GM18868 (cell line): ENCODE results near the gene LEFTY1.
"Not testable (repeated sequence)": the region's sequence is repeated elsewhere in the genome, so short reads cannot be mapped to it uniquely, and the experiment has no call there.

Source experiments
- ATAC-seq: cut with Tn5 transposase; IDR thresholded peaks from one replicate; pipeline ENCODE4 v1.9.1; 2021; ENCODE audit warnings: mild to moderate bottlenecking, moderate library complexity; ENCODE audit not compliant: unreplicated experiment

LEFTY1 gene

GRCh38 chr1:225888898-225889601 is at the start of gene LEFTY1:
TSS of gene LEFTY1 (minus strand) at chr1:225889146. CDS start at chr1:225889066, 80 bp downstream.
- no peak for ATAC-seq

DNA sequence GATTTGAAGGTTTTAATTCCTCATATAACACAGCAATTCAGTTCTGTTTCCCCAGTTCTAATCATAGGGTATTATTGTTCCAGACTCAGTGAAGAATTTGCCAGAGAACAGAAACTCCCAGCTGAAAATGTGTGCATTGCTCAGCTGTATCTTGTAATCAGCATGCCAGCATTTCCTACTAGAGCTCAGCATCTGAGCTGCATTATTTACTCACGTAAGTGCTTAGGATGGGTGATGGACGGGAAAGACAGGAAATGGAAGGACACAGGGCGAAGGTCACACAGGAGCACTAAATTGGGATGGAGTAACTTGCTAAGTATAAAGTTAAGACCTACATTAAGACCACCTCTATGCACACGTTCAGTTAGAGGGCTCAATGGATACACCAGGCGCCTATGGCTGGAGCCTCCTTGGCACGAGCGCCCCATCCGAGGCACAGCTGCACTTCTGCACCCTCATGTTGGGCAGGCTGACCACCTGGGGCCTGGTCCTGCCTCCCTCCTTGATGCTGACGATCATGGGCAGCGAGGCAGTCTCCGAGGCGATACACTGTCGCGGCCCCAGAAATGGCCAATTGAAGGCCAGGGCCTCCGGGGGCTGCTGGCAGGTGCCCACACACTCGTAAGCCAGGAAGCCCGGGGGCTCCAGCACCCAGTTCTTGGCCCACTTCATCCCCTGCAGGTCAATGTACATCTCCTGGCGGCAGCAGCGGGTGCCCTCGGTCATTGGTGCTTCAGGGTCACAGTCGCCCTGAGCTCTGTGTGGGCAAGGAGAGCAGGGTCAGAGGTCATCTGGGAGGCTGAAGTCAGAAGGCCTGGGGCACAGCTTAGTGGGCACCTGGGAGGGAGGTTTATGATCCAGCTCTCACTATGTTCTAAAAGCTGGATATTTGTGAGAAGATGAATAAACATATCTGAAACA is 48.4 kb upstream of the LEFTY1 start:
- no peak for ATAC-seq

- no peak for ATAC-seq
Measured at GRCh38 chr1:225936523-225936922, 47.6 kb upstream of the LEFTY1 start.

DNA sequence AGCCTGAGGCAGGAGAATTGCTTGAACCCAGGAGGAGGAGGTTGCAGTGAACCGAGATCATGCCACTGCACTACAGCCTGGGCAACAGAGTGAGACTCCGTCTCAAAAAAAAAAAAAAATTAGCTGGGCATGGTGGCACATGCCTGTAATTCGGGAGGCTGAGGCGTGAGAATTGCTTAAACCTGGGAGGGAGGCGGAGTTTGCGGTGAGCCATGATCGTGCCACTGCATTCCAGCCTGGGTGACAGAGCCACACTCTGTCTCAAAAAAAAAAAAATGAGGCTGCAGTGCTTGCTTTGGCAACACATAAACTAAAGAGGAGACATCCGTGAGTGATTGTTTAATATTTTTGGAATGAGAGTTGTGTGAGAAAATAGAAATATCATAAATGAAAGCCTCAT is 47.1 kb upstream of the LEFTY1 start:
- not testable (repeated sequence) for ATAC-seq

DNA sequence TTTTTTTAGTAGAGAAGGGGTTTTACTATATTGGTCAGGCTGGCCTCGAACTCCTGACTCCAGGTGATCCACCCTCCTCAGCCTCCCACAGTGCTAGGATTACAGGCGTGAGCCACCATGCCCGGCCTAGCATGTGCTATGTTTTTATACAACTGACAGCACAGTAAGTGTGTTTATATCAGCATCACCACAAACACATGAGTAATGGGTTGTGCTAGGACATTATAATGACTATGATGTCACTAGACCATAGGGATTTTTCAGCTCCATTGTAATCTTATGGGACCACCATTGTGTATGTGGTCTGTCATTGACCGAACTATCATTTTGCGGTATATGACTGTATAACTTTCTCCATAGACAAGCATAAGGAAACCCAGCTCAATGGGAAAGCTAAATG is 45.8 kb upstream of the LEFTY1 start:
- ATAC-seq = no peak

DNA sequence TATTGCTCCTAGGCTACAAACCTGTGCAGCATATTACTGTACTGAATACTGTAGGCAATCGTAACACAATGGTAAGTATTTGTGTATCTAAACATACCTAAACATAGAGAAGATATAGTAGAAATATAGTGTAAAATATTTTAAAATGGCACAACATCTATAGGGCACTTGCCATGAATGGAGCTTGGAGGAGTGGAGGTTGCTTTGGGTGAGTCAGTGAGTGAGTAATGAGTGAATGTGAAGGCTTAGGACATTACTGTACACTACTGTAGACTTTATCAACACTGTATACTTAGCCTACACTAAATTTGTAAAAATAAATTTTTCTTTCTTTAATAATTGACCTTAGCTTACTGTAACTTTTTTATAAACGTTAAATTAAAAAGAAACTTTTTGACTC is 44.1 kb upstream of the LEFTY1 start:
- ATAC-seq = no peak

- no peak for ATAC-seq
Measured at GRCh38 chr1:225931270-225932136, 42.6 kb upstream of the LEFTY1 start.

GRCh38 chr1:225930566-225930965 is 41.6 kb upstream of the LEFTY1 start:
- ATAC-seq = no peak

- not testable (repeated sequence) for ATAC-seq
Measured at GRCh38 chr1:225929462-225929861, 40.5 kb upstream of the LEFTY1 start.

DNA sequence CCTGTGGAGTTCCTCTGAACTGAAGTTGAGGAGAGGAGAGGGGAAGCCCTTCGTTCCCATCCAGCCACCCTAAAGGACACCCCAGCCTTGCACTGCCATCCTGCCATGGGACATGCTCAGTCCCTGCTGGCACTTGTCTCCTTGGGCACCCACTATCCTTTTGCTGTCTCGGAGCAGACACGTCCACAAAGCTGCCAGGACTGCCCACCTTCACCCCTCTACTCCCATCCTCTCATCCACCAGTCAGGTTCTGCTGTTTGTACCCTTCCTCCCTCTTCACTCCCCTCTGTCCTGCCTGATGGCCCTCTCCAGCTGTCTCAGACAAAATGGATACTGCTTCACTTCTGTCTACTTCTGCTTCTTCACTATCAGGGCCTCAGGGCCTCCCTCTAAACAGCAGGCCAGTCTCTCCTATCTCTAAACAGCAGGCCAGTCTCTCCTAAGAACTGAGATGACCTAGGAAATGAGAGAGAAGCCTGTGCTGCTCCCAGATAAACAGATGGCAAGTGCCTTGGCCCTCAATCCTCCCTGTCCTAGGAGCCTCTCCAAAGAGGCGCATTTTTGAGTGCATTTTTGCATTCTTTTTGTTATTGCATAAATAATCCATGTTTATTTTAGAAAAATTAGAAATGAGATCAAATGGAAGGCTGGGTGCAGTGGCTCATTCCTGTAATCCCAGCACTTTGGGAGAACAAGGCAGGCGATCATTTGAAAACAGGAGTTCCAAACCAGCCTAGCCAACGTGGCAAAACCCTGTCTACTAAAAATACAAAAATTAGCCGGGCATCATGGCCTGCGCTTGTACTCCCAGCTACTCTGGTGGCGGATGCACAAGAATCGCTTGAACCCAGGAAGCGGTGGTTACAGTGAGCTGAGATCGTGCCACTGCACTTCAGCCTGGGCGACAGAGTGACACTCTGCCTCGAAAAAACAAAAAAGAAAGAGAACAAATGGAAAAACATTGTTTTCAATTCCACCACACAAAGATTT is 39.5 kb upstream of the LEFTY1 start:
- ATAC-seq = no peak

GRCh38 chr1:225926551-225927113 is 37.7 kb upstream of the LEFTY1 start:
- no peak for ATAC-seq

- ATAC-seq = peak; percentile 97
Measured at GRCh38 chr1:225923692-225924555, 35.0 kb upstream of the LEFTY1 start, which contains the start of gene PYCR2. TSS of gene PYCR2 (minus strand) at chr1:225924250. CDS start at chr1:225924110, 140 bp downstream.

- ATAC-seq = no peak
Measured at GRCh38 chr1:225923381-225923691, 34.4 kb upstream of the LEFTY1 start.

GRCh38 chr1:225921734-225922709 is 33.1 kb upstream of the LEFTY1 start:
- ATAC-seq = no peak

DNA sequence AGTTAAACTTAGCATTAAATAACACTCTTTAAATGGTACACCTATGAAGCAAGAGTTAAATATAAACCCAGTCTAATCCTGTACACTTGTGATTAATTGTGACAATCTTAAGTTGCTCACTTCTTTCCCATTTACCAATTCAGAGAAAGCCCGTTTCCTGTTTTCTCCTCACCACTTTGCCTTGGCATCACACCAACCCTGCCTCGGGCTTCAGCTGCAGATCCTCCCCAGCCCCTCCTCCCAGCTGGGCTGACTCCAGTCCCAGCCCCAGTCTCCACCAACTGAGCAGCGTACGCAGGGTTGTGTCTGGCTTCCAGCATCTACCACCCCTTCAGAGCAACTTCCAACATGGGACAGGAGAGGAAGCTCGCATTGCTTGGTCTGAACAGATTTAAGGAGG is 31.0 kb upstream of the LEFTY1 start:
- no peak for ATAC-seq

- ATAC-seq = no peak
Measured at GRCh38 chr1:225918280-225918679, 29.3 kb upstream of the LEFTY1 start.

DNA sequence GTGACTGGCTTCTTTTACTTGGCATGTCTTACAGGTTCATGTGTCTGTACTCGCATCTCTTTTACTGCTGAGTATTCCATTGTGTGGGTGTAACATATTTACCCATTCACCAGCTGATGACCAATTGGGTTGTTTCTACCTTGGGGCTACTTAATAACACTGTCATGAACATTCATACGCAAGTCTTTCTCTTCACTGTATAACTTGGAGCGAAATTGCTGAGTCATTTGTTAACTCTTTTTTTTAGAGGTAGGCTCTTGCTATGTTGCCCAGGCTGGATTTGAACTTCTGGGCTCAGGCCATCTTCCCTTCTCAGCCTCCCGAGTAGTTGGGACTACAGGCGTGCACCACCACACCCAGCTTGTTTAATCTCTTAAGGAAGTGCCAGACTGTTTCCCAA is 28.6 kb upstream of the LEFTY1 start:
- no peak for ATAC-seq

- no peak for ATAC-seq
Measured at GRCh38 chr1:225917101-225917500, 28.2 kb upstream of the LEFTY1 start.
